Inflammatory macrophage treated with lipopolysaccharide for 4 hours (primary cell): ENCODE results near the gene NFIX.

Source experiments
- DNase-seq: peaks from one replicate; pipeline ENCODE4 v3.0.0-alpha.2; 2020

The NFIX gene

GRCh38 chr19:13039211-13039789, 44.0 kb downstream of the NFIX start:
- no peak for DNase-seq

GRCh38 chr19:13040232-13040947, 45.1 kb downstream of the NFIX start:
- DNase-seq: no peak

GRCh38 chr19:13040948-13041292, 45.6 kb downstream of the NFIX start:
- DNase-seq: no peak

- DNase-seq: no peak
These were observed 47.3 kb downstream of the NFIX start for GRCh38 chr19:13042443-13043130.

GRCh38 chr19:13043285-13043684, 48.0 kb downstream of the NFIX start:
- DNase-seq: no peak

GRCh38 chr19:13044231-13044836, 49.1 kb downstream of the NFIX start:
- DNase-seq: no peak

GRCh38 chr19:13045812-13046211, 50.5 kb downstream of the NFIX start:
- DNase-seq: no peak

GRCh38 chr19:13047374-13047773, 52.1 kb downstream of the NFIX start:
- DNase-seq: no peak

- DNase-seq: no peak
These were observed 55.0 kb downstream of the NFIX start for GRCh38 chr19:13050274-13050673.

GRCh38 chr19:13051557-13052165, 56.4 kb downstream of the NFIX start:
- no peak for DNase-seq

GRCh38 chr19:13052447-13053175, 57.3 kb downstream of the NFIX start:
- no peak for DNase-seq

- no peak for DNase-seq
These were observed 58.0 kb downstream of the NFIX start for GRCh38 chr19:13053238-13053637.

GRCh38 chr19:13053761-13054625, 58.7 kb downstream of the NFIX start:
- no peak for DNase-seq

- no peak for DNase-seq
These were observed 59.4 kb downstream of the NFIX start for GRCh38 chr19:13054626-13055212.

GRCh38 chr19:13055213-13056051, 60.2 kb downstream of the NFIX start:
- no peak for DNase-seq

- DNase-seq: no peak
These were observed 60.9 kb downstream of the NFIX start for GRCh38 chr19:13056052-13056660.

- no peak for DNase-seq
These were observed 61.9 kb downstream of the NFIX start for GRCh38 chr19:13057147-13057572.

- no peak for DNase-seq
These were observed 62.5 kb downstream of the NFIX start for GRCh38 chr19:13057744-13058143.

GRCh38 chr19:13058951-13059660, 63.8 kb downstream of the NFIX start:
- no peak for DNase-seq
